PC-3 (cell line): ENCODE measurements around the gene CCSER1.

ENCODE experiments used
- EZH2 ChIP-seq: fragments of 300-600 bp; sonication (generic); IDR thresholded peaks from one replicate; pipeline ENCODE4 v1.6.1; 2017; ENCODE audit warnings: antibody characterized with exemption, mild to moderate bottlenecking, low read length; ENCODE audit not compliant: unreplicated experiment
- EZH2phosphoT487 ChIP-seq: fragments of 300-600 bp; sonication (generic); IDR thresholded peaks from 2 replicates; pipeline ENCODE4 v1.6.1; 2018; ENCODE audit warnings: mild to moderate bottlenecking, antibody characterized with exemption, low read length, borderline replicate concordance
- TF ChIP-seq, protein P1 (sequence below): fragments of 300-600 bp; sonication (generic); conservative IDR thresholded peaks from 2 replicates; pipeline ENCODE4 v1.5.1; 2017; ENCODE audit warnings: antibody characterized with exemption, low read depth, mild to moderate bottlenecking, low read length

GRCh38 chr4:91258326-91258725 is 1131.1 kb downstream of the CCSER1 start:
- TF ChIP-seq, protein P1, sequence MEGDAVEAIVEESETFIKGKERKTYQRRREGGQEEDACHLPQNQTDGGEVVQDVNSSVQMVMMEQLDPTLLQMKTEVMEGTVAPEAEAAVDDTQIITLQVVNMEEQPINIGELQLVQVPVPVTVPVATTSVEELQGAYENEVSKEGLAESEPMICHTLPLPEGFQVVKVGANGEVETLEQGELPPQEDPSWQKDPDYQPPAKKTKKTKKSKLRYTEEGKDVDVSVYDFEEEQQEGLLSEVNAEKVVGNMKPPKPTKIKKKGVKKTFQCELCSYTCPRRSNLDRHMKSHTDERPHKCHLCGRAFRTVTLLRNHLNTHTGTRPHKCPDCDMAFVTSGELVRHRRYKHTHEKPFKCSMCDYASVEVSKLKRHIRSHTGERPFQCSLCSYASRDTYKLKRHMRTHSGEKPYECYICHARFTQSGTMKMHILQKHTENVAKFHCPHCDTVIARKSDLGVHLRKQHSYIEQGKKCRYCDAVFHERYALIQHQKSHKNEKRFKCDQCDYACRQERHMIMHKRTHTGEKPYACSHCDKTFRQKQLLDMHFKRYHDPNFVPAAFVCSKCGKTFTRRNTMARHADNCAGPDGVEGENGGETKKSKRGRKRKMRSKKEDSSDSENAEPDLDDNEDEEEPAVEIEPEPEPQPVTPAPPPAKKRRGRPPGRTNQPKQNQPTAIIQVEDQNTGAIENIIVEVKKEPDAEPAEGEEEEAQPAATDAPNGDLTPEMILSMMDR = no peak
- no peak for TF ChIP-seq EZH2phosphoT487
- TF ChIP-seq EZH2 = no peak
